AG09319 (cell line): ENCODE data around the gene PTGFRN.
"Not testable (repeated sequence)": the region's sequence is repeated elsewhere in the genome, so short reads cannot be mapped to it uniquely, and the experiment has no call there.

Source experiments
- DNase-seq: peaks from one replicate; pipeline ENCODE4 v3.0.0-alpha.2; 2010; ENCODE audit warnings: low read depth; ENCODE audit errors: extremely low read depth
- CTCF ChIP-seq: IDR thresholded peaks from 2 replicates; pipeline ENCODE4 v1.5.1; 2011; ENCODE audit warnings: low read depth, mild to moderate bottlenecking, inconsistent platforms, low read length, moderate library complexity

Gene PTGFRN

GRCh38 chr1:116962987-116963639, 53.4 kb downstream of the PTGFRN start:
- no peak for DNase-seq
- TF ChIP-seq CTCF, result no peak

GRCh38 chr1:116966791-116967190, 57.1 kb downstream of the PTGFRN start:
- no peak for TF ChIP-seq CTCF
- DNase-seq, result peak; percentile 52

GRCh38 chr1:116968724-116969123, 59.0 kb downstream of the PTGFRN start:
- DNase-seq, result no peak
- TF ChIP-seq CTCF, result no peak

GRCh38 chr1:116971258-116971860, 61.6 kb downstream of the PTGFRN start:
- DNase-seq, result no peak
- TF ChIP-seq CTCF, result no peak

GRCh38 chr1:116971965-116972673, 62.4 kb downstream of the PTGFRN start:
- no peak for DNase-seq

GRCh38 chr1:116972674-116973030, 62.9 kb downstream of the PTGFRN start:
- TF ChIP-seq CTCF, result no peak

More at GRCh38 chr1:116971965-116972673, 62.4 kb downstream of the PTGFRN start:
- TF ChIP-seq CTCF, result no peak

GRCh38 chr1:116980309-116980708, 70.6 kb downstream of the PTGFRN start:
- not testable (repeated sequence) for DNase-seq

More at GRCh38 chr1:116972674-116973030, 62.9 kb downstream of the PTGFRN start:
- no peak for DNase-seq
